SK-N-MC (cell line): ENCODE results near the gene INPP4B.

Source experiments
- EZH2 ChIP-seq: fragments of 200-600 bp; sonication (generic); IDR thresholded peaks from one replicate; pipeline ENCODE4 v1.6.1; 2017; ENCODE audit warnings: antibody characterized with exemption
- FOXP2 ChIP-seq: optimal IDR thresholded peaks from 2 replicates; pipeline ENCODE3; 2011; ENCODE audit warnings: mild to moderate bottlenecking, moderate library complexity; ENCODE audit not compliant: insufficient read depth; ENCODE audit errors: extremely low read length, control extremely low read depth

- TF ChIP-seq EZH2, result no peak
- no peak for TF ChIP-seq FOXP2
Observed at GRCh38 chr4:142201041-142201440, 645.1 kb downstream of the INPP4B start.
